GM18909 (cell line): ENCODE data around the gene XIST.
"Not testable (repeated sequence)": the region's sequence is repeated elsewhere in the genome, so short reads cannot be mapped to it uniquely, and the experiment has no call there.

Source experiments
- ATAC-seq: cut with Tn5 transposase; IDR thresholded peaks from one replicate; pipeline ENCODE4 v1.9.1; 2021; ENCODE audit warnings: mild to moderate bottlenecking; ENCODE audit not compliant: unreplicated experiment, poor library complexity

XIST gene

GRCh38 chrX:73817393-73818199 lies 34.9 kb downstream of the XIST start:
- ATAC-seq, result no peak

GRCh38 chrX:73812256-73812655 lies 40.3 kb downstream of the XIST start:
- ATAC-seq, result no peak

- not testable (repeated sequence) for ATAC-seq
These were observed 48.4 kb downstream of the XIST start for GRCh38 chrX:73804109-73804508.

- ATAC-seq, result no peak
These were observed 52.6 kb downstream of the XIST start for GRCh38 chrX:73799888-73800287.

- not testable (repeated sequence) for ATAC-seq
These were observed 60.0 kb downstream of the XIST start for GRCh38 chrX:73792511-73792910.

- no peak for ATAC-seq
These were observed 67.0 kb downstream of the XIST start for GRCh38 chrX:73785493-73785892.
